EL (cell line): Measurements from ENCODE around the gene GPR162.

Source experiments
- DNase-seq: peaks from one replicate; pipeline ENCODE4 v3.0.0-alpha.2; 2016

Gene GPR162, protein sequence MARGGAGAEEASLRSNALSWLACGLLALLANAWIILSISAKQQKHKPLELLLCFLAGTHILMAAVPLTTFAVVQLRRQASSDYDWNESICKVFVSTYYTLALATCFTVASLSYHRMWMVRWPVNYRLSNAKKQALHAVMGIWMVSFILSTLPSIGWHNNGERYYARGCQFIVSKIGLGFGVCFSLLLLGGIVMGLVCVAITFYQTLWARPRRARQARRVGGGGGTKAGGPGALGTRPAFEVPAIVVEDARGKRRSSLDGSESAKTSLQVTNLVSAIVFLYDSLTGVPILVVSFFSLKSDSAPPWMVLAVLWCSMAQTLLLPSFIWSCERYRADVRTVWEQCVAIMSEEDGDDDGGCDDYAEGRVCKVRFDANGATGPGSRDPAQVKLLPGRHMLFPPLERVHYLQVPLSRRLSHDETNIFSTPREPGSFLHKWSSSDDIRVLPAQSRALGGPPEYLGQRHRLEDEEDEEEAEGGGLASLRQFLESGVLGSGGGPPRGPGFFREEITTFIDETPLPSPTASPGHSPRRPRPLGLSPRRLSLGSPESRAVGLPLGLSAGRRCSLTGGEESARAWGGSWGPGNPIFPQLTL

DNA sequence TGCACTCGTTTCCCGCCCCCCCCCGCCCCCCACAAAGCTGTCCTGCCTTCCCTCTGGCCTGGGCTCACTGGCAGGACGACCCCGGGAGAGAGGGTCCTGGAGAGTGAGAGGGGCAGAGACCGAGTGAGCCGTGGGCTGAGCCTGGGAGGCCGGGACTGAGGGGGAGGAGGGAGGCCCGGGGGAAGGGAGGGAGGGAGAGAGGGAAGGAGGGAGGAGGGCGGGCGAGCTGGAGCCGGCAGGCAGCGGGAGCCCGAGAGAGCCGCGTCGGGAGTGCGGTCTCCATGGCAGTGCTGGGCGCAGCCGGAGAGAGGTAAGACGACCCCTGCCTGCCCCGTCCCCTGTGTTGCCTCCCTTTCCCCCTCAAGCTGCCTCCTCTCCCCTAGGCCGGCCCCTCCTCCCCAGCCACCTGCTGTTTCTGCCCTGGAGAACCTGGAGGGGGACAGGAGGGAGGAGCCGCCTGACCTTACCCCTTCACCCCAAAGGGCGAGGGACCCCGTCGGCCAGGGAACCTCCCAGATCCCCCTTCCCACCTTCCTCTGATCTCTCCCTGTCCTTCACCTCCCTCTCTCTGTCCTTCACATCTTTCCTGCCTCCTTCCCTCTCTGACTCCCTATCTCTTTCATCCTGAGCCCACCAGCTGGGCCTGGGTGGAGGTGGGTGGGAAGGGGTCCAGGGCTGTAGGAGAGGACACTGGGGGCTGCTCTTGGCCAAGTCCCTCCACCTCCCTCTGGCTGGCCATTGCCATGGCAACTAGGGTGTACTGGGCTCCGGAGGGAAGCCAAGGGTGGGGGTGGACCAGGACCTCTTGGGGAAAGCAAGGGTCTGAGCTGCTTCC lies at the start of gene GPR162:
GPR162 (plus strand) TSS at position 231 of the 835 bp plus-strand sequence. CDS start 2,078 bp downstream, outside the sequence.
- DNase-seq: peak; percentile 64

DNA sequence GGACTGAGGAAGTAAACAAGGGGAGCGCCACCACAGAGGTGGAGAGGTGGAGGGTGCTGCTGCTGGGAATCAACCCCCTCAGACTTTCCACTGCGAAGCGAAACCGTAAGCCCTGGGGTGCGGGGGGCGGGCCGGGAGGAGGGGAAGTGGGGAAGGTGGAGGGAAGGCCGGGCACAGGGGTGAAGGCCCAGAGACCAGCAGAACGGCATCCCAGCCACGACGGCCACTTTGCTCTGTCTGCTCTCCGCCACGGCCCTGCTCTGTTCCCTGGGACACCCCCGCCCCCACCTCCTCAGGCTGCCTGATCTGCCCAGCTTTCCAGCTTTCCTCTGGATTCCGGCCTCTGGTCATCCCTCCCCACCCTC lies 49.3 kb upstream of the GPR162 start, which contains the start of gene LAG3:
LAG3 (plus strand) TSS at position 190 of the 365 bp plus-strand sequence. CDS start 333 bp downstream, outside the sequence.
- no peak for DNase-seq

DNA sequence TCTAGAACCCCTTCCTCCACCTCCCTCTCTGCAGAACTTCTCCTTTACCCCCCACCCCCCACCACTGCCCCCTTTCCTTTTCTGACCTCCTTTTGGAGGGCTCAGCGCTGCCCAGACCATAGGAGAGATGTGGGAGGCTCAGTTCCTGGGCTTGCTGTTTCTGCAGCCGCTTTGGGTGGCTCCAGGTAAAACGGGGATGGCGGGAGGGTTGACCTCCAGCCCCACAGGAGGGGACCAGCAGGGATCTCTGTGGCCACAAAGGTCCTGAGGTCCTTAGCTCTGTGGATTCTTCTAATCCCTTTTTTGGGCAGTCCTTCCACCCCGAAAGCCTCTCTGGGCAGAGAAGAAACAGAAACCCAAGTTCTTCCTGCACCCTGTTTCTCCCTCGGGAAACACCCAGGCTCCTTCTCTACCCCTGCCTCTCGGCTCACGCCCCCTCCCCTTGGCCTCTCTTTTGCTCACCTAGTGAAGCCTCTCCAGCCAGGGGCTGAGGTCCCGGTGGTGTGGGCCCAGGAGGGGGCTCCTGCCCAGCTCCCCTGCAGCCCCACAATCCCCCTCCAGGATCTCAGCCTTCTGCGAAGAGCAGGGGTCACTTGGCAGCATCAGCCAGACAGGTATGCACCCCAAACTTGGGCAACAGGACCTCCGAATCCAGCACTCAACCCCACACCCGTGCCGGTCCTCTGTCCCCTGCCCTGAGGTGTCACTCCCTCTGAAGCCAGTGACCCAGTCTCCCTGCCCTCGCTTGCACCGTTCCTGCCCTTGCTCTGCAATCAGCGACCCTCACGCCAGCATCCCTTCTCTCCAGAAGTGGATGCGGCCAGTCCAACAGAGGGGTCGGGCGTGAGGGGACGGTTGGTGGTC lies 48.7 kb upstream of the GPR162 start:
- DNase-seq: no peak

DNA sequence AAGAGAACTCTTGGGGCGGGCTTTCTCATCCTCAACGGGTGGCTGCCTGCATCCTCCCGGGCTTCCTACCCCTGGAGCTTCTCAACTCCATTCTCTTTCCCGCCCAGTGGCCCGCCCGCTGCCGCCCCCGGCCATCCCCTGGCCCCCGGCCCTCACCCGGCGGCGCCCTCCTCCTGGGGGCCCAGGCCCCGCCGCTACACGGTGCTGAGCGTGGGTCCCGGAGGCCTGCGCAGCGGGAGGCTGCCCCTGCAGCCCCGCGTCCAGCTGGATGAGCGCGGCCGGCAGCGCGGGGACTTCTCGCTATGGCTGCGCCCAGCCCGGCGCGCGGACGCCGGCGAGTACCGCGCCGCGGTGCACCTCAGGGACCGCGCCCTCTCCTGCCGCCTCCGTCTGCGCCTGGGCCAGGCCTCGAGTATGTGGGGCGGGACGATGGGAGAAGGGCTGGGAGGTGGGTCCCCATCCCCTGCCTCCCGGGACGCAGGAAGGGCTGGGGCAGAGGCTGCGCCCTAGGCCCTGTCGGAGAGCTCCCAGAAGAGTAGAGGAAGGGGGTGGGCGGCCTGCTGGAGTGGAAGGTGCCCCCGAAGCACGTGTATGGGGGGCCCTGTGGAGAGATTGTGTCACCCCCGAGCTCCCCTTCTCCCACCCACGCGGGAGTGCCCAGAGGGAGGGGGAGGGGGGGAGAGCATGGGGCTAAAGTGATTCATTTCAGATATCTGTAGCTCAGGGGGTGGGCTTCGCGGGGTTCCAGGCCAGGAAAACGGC lies 47.9 kb upstream of the GPR162 start:
- DNase-seq: no peak

DNA sequence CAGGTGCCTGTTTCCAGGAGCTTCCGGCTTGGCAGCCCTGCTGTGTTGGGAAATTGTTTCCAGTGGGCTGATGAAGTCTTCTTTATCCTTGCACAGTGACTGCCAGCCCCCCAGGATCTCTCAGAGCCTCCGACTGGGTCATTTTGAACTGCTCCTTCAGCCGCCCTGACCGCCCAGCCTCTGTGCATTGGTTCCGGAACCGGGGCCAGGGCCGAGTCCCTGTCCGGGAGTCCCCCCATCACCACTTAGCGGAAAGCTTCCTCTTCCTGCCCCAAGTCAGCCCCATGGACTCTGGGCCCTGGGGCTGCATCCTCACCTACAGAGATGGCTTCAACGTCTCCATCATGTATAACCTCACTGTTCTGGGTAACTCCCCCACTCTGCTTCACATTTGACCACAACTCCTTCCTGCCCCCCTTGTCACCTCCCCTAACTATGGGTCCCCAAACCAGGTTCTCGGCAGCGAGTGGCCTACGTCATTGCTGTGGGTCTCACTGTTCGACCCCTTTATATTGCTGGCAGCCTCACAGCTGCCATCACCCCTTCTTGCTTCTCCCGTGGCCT lies 47.0 kb upstream of the GPR162 start:
- DNase-seq: no peak

DNA sequence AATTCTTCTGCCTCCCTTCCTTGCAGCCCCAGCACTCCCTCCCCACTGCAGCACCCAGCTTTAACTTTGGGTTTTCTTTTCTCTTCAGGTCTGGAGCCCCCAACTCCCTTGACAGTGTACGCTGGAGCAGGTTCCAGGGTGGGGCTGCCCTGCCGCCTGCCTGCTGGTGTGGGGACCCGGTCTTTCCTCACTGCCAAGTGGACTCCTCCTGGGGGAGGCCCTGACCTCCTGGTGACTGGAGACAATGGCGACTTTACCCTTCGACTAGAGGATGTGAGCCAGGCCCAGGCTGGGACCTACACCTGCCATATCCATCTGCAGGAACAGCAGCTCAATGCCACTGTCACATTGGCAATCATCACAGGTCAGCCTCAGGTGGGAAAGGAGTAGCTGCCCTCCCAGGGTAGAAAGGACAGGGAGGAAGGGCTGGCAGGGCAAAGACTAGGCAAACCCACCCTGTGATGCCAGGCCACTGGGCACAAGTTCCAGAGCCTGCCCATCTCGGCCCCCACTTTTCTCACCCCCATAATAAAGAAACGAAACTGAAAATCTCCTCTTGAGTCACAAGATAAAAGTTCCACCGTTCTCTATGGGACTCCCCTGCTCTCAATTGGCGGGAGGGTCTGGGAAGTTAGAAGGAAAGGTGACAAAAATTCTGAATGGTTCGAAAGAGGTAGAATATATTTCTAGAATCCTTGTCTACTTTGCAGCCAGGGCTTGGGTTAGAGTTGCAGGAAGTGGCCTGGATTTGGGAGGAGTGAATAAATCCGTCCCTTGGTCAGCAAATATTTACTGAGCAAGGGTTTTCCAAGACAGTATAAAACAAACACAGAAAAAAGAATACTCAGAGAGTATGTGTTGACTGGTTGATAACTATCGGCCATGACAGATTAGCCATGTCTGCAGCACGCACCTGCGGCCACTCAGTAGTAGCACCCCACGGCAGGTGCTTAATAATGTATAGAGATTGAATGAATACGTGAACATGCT lies 46.1 kb upstream of the GPR162 start:
- DNase-seq: no peak

DNA sequence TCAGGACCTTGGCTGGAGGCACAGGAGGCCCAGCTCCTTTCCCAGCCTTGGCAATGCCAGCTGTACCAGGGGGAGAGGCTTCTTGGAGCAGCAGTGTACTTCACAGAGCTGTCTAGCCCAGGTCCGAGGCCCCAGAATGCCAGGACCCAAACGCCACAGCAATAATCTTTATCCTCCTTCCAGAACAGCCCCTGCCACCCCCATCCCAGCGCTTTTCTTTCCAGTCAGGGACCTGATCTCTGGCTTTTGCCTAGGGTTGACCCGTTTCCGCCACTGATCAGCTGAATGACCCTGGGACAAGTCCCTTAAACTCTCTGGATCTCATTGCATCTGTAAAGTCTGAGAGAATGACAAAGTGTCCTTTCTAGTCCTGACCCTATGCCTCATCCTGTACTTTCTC lies 44.2 kb upstream of the GPR162 start:
- no peak for DNase-seq

DNA sequence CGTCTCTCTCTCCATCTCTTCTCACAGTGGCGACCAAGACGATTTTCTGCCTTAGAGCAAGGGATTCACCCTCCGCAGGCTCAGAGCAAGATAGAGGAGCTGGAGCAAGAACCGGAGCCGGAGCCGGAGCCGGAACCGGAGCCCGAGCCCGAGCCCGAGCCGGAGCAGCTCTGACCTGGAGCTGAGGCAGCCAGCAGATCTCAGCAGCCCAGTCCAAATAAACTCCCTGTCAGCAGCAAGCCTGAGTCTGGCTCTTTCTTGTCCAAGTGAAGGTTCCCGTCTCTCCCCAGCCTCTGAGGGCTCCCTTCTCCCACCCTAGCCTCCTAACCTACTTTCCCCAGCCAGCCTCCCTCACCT lies 43.4 kb upstream of the GPR162 start:
- DNase-seq: peak; percentile 16

DNA sequence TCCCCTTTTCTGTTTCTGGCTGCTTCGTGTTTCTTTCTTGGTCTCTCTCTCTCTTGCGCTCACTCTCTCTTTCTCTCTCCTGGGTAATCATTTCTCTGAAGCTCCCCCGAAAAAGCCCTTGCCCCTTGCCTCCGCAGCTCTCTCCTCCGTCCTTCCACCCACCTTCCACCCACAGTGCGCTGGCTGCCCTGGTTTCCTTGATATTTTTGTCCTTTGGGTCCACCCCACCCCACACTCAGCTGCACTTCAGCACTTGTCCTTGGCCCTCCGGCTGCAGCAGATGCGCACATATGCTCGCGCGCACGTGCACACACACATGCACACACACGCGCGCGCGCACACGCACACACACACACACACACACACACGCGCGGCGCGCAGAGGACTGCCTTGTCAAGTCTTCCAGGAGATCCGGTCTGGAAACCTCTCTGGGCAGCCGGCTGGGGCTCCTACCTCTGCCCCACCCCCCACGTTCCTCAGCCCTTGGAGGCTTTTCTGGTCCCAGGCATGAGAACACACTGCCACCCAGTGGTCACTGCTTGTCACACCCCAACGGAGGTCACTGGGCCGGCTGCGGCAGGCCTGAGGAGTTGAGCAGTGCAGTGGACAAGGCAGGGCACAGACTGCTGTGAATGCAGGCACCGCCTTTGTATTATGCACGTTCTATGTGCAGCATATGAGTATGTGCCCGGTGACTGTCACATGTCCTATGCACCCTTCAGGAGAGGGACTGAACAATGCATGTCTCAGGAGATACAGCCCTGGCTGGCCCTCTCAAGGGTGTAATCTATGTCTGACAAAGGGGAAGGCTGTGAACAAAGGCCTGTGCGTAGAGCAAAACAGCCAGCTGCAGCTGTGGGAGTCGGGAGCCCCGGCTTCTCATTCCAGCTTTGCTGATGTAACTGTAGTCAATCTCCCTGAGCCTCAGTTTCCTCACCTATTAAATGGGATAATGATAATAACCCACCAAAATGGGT lies 42.8 kb upstream of the GPR162 start:
- DNase-seq: peak; percentile 94

DNA sequence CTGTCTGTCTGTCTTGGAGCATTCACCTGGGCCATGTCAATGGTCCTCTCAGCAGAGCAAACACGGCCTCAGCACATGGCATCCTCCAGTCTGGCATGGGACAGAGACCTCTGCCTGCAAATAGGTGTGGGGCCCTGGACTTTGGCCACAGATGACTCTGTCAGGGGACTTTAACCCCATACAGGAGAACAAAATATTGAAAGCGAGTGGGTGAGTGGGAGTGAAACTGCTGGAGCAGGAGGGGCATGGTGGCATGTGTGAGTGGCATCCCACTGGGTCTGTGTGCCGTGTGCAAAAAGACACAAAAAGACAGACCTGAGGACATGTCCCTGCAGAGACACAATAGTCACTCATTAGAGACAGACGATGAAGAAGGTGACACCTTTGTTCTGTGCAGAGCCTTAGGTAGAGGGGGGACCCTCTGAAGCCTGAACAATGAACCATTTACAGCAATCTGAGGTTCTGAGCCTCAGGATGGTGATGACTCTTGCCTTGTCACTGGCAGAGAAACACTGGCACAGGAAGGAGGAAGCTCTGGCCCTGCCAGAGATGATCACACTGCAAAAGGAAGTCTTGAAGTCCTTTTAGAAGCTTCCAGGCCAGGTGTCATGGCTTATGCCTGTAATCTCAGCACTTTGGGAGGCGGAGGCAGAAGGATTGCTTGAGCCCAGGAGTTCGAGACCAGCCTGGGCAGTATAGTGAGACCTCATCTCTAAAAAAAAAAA lies 41.8 kb upstream of the GPR162 start:
- DNase-seq: no peak

DNA sequence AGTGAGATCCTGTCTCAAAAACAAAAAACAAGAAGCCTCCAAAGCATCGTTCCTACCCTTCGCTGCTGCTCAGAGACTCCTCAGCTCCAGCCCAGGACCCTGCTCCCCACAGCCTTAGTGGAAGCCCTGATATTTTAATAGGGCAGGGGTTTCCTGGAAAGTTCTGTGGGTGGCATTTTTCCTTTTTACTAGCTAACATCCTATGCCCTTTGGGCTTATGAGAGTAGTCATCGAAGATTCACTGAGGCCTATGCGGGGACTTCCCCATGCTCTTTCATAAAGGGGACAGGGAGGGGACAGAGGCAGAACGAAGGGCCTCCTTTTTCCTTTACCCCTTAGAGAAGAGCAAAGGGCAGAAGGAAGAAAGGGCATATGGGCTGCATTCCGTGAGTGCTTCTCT lies 41.0 kb upstream of the GPR162 start:
- no peak for DNase-seq

DNA sequence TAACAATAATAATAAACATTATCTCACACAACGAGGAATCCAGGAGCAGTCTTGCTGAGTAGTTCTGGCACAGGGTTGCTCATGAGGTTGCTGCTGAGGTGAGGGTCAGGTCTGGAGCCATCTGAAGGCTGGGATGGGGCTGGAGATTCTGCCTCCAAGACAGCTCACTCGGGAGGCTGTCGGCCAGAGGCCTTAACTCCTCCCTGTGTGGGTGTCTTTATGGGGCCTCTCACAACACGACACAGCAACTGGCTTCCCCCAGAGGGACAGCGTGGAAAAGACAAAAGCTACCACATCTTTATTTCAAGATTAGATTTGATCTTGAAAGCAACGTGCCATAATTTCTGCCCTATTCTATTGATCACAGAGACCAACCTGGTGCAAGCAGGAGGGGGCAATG lies 39.5 kb upstream of the GPR162 start:
- no peak for DNase-seq

DNA sequence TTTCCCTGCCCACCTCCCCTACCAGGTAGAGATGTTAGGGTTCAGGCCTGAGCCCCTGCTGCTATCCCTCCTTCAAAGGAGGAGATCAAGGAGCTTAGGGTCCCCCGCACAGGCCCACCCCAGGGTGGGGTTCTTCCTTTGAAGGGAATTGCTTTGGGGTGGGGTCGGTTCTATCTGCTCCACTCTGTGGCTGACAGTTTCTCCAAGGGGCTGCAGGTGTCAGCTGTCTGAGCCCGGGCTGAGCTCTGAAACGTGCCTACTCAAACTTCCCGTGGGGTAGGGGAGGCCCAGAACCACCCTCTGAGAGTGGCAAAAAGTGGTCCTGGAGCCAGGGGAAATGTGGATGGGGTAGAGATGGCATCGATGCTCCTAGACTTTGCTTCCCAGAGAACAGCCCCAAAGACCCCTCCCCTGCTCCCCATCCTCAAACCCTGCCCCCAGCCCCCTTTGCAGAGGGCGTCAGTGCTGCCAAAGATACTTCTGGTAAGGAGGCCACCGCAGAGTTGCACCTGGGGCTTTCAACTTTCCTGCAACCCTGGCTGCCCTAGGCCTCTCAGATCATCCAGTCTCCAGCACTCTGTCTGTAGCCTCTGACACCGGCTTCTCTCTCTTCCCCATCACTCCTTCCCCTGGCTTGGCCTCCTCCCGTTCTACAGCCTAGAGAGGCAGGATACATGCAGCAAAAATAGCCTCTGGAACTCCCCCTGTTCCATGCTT lies 38.6 kb upstream of the GPR162 start:
- DNase-seq: no peak

DNA sequence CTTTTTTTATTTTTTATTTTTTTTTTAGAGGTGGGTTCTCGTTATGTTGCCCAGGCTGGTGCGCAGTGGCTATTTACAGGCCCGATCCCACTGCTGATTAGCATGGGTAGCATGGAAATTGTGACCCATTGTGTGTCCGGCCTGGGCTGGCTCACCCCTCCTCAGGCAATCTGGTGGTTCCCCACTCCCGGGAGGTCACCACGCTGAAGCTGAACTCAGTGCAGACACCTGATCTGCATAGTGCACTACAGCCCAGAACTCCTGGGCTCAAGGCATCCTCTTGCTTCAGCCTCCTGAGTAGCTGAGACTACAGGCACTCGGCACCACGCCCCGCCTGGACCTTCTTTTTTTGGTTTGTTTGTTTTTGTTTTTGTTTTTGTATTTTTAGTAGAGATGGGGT lies 37.8 kb upstream of the GPR162 start:
- no peak for DNase-seq

DNA sequence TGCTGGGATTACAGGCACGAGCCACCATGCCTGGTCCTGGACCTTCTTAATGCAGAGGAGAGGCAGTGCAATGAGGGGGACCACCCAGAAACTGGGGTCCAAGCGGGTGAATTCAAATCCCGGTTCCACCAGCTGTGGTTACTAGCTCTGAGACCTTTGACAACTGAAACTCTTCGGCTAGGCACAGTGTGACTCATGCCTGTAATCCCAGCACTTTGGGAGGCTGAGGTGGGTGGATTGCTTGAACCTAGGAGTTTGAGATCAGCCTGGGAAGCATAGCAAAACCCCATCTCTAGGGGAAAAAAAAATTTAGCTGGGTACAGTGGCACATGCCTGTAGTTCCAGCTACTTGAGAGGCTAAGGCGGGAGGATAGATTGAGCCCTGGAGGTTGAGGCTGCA lies 37.3 kb upstream of the GPR162 start:
- DNase-seq: no peak

DNA sequence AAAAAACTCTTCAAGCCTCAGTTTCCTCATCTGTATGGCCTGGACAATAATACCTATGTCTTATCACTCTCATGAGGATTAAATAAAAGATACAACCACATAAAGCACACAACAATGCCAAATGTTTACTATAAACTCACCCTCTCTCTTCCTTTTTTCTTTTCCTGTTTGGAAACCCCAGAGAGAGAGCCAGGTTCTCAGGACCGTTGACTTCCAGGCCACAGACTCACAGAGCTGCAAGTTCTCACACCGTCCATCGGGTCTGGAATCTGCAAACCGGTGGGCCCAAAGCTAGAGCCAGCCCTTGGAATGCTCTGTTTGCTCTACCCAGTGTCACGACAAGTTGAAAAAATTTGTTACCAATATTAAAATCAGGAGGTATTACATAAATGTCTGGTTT lies 36.9 kb upstream of the GPR162 start:
- DNase-seq: no peak

DNA sequence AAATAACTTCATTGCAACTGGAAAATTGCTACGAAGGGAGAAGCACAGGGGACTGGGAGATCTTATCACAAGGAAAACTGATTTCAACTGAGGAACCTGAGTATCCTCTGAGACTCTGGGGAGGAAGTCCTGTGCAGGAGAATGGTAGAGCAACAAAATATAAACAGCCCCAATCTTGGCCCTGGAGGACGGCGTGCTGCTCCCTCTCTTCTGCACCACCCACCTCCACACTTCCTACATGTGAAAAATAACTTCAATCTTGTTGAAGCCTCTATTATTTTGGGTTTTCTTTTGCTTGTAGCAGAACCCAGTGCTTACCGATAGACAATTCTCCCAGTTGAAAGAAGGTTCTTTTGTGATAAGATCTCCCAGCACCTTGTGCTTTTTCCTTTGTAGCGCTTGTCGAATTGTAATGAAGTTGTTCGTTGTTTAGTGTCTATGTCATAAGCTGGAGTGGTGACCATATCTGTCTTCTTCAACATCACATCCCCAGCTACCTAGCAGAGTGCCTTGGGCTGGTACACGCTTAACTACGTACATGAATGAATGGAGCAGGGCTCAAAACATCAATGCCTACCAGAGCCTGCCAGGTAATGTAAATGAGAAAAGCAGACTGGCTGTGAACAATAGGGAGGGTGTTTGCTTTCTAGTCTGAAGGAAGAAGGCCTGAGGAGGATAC lies 35.1 kb upstream of the GPR162 start:
- no peak for DNase-seq
